Measurements from ENCODE around the gene DNM3.

GRCh38 chr1:172145231-172145651 is 303.9 kb downstream of the DNM3 start:
- TF ChIP-seq CTCF (IDR thresholded peaks at IDR 0.05; ENCODE audit: insufficient read depth, low read depth, low read length) (no peak), EZH2 (IDR thresholded peaks at IDR 0.05; ENCODE audit: insufficient read depth, low read length) (no peak)
